Transverse colon (tissue), 3 donors: ENCODE measurements around the gene DLGAP1.

ENCODE experiments used
- EP300 ChIP-seq: sonication (generic); formaldehyde crosslinking; IDR thresholded peaks from one replicate; pipeline ENCODE4 v1.6.1; 2017; ENCODE audit warnings: antibody characterized with exemption, low read depth
- TF ChIP-seq, protein P1 (sequence below), 5 experiments: fragments of 200-600 bp in 3 of 5; fragments of 450-650 bp in 2 of 5; sonication (generic) in 3 of 5; IDR thresholded peaks; 1 replicate in 2 of 5; 2 replicates in 3 of 5; pipeline ENCODE4 v1.5.1; 2016 to 2017; ENCODE audit warnings: antibody characterized with exemption in 5 of 5, inconsistent platforms in 3 of 5, mild to moderate bottlenecking in 2 of 5, moderate library complexity in 1 of 5

DNA sequence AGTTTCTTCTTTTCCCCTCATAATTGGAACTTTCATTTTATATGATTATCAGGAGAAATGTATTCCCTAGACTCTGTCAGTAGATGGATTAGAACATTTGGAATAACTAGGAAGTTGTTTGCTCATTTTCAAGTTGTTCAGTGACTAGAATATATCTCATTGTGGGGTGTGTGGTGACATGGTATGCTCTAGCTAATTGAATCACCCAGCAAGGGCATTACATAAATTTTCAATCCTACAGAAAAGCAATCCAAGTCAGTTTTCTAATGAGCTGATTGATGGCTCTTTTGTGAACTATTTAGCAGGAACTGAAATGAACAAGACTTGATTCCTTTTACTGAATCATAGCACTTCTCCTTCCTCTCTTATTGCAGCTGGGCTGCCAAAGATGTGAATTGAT is 543.7 kb downstream of the DLGAP1 start:
- TF ChIP-seq, protein P1, sequence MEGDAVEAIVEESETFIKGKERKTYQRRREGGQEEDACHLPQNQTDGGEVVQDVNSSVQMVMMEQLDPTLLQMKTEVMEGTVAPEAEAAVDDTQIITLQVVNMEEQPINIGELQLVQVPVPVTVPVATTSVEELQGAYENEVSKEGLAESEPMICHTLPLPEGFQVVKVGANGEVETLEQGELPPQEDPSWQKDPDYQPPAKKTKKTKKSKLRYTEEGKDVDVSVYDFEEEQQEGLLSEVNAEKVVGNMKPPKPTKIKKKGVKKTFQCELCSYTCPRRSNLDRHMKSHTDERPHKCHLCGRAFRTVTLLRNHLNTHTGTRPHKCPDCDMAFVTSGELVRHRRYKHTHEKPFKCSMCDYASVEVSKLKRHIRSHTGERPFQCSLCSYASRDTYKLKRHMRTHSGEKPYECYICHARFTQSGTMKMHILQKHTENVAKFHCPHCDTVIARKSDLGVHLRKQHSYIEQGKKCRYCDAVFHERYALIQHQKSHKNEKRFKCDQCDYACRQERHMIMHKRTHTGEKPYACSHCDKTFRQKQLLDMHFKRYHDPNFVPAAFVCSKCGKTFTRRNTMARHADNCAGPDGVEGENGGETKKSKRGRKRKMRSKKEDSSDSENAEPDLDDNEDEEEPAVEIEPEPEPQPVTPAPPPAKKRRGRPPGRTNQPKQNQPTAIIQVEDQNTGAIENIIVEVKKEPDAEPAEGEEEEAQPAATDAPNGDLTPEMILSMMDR (IDR thresholded peaks at IDR 0.05): no peak
- TF ChIP-seq EP300: no peak
